Astrocyte of the cerebellum (primary cell): ENCODE data around the gene TBX6.
A peak's percentile ranks its signal among the peaks of the same experiment; 100 is the strongest.

Experiments
- DNase-seq: peaks from one replicate; pipeline ENCODE4 v3.0.0-alpha.2; 2011; ENCODE audit warnings: low read depth
- H3K4me3 ChIP-seq: 2 replicates; pipeline ENCODE4 v1.5.1; 2011; ENCODE audit warnings: mild to moderate bottlenecking, low read depth, low read length, moderate library complexity
- in situ Hi-C: cut with HindIII; loops from 2 replicates; pipeline ENCODE4 v1.10.0; 2017; ENCODE audit warnings: low sequenced_read_pairs
- TF ChIP-seq, protein P1 (sequence below): IDR thresholded peaks from 2 replicates; pipeline ENCODE4 v1.5.1; 2012; ENCODE audit warnings: low read length, low read depth, moderate library complexity, mild to moderate bottlenecking; ENCODE audit errors: missing control alignments

Gene TBX6

DNA sequence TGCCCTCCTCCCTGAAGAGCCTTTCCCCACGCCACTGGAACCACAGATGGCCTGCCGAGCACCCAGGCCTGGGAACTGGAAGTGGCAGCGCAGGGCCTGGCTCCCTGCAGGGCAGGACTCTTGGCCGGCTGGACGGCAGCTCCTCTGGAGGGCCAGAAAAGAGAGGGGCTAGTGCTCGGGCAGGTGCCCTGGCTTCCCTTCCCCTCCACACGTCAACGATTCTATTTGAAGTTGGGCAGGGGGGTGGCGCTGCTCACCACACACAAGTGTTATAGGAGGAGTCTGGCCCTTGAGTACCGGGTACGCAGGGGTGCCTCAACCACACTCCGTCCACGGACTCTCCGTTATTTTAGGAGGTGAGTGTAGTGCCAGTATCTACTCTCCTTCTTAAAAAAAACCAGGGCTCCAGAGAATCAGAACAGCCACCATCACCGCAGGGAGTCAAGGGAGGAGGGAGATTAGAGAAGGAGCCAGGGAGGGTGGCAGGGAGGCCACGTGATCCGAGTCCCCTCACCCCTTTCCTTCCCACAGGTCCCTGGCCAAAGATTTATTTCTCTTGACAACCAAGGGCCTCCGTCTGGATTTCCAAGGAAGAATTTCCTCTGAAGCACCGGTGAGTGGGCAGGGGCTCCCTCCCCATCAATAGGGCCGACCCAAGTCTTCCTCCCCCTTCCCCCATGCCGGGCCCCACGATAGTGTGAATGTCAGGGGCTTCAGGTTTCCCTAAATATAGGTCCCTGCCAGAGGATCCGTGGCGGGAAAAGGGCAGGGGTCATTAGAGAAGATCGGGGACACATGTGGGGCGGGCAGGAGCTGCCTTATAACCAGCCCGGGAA is 27.6 kb downstream of the TBX6 start:
- in situ Hi-C loops = no loop called here
- H3K4me3 ChIP-seq = peak overlapping the region; percentile 80
- DNase-seq = no peak
- TF ChIP-seq, protein P1, sequence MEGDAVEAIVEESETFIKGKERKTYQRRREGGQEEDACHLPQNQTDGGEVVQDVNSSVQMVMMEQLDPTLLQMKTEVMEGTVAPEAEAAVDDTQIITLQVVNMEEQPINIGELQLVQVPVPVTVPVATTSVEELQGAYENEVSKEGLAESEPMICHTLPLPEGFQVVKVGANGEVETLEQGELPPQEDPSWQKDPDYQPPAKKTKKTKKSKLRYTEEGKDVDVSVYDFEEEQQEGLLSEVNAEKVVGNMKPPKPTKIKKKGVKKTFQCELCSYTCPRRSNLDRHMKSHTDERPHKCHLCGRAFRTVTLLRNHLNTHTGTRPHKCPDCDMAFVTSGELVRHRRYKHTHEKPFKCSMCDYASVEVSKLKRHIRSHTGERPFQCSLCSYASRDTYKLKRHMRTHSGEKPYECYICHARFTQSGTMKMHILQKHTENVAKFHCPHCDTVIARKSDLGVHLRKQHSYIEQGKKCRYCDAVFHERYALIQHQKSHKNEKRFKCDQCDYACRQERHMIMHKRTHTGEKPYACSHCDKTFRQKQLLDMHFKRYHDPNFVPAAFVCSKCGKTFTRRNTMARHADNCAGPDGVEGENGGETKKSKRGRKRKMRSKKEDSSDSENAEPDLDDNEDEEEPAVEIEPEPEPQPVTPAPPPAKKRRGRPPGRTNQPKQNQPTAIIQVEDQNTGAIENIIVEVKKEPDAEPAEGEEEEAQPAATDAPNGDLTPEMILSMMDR = no peak

DNA sequence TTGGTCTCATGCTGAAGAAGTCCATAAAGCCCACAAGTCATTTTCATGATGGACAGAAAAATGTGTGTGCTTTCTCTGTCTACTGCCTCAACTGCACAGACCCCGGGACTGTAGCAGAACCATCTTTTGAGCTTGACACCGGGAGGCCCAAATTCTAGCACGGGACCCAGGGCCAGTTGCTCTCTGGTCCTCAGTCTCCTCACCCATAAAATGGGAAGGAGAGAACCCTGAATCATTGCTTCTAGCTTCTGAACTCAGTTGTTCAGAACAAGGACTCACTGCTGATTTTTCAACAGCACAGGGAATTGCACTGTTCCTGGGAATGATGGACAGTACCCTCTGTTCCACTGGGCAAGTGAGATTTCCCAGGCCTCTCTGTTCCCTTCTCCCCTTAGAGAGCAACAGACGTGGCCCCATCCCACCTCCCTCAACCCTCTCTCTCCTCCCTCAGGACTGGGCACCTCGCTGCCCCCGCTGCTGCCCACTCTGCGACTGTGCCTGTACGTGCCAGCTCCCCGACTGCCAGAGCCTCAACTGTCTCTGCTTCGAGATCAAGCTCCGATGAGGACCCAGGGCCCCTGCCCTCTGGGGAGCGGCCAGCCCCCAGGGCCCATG is 28.3 kb downstream of the TBX6 start:
- in situ Hi-C loops = no loop called here
- DNase-seq = no peak
- TF ChIP-seq, protein P1 = no peak
- peak overlapping the region; percentile 80 for H3K4me3 ChIP-seq

DNA sequence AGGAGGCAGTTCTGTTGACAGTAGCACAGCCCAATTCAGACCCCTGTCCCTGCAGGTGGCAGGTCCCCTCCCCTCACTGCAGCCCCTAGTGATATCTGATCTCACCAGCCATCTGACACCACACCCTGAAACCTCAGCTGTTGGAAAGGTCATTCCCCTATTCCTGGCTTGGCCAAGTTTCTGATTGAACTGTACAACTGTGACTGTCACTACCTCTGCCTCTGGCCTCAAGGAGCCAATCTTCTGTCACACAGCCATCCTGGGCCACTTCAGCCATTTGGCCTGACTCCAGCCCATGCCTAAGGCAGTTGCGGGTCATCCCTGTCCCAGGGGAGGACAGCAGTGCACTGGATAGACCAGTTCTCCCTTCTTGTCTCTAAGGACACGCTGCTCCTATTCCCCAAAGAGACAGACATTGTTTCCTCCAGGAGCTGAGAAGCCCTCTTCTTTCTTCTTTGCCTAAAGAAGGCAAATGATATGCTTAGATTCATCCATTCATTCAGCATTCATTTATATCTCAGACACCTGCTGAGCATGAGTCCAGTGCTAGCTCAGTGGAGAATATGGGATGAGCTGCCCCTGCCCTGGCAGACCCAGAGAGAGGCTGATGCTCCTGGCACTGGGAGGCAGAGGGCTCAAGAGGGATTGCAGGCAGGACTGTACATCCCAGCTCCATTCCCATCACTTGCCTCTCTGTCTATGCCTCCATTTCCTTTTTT is 30.7 kb downstream of the TBX6 start:
- H3K4me3 ChIP-seq = no peak overlapping the region
- TF ChIP-seq, protein P1 = no peak
- in situ Hi-C loops = no loop called here
- no peak for DNase-seq

- in situ Hi-C loops = no loop called here
- DNase-seq = no peak
- TF ChIP-seq, protein P1 = no peak
- H3K4me3 ChIP-seq = no peak overlapping the region
These were observed 31.4 kb downstream of the TBX6 start for GRCh38 chr16:30060346-30060745.

DNA sequence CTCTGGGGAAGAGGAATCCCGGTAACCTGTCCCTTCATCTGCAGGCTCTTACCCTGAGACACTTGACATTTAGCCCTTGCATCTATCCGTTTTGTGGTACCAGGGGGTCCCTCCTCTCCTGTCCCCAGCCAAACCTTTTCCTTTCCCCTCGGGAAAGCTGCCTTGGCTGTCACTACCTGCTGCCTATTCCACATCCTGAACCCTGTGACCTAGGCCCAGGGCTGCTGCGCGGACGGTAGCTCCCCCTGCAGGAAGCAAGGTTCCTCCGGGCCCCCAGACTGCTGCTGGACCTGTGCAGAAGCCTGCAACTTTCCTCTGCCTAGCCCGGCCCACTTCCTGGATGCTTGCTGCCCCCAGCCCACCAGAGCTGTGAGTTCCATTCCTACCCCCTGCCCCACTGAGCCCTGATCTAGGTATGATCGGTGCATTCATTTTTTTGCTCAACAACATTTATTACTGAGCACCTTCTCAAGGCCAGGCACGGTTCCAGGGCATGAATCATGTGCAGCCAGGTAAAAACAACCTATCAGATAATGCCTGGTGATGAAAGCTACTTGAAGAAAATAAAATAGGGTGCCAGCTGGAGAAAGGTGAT is 36.7 kb downstream of the TBX6 start:
- TF ChIP-seq, protein P1 = peak; percentile 70
- H3K4me3 ChIP-seq = no peak overlapping the region
- in situ Hi-C loops = loop anchor here (5.0 kb wide), 1 partner anchor 62 kb away; no protein-coding TSS in a partner anchor
- no peak for DNase-seq

GRCh38 chr16:30054451-30054850 is 37.3 kb downstream of the TBX6 start:
- TF ChIP-seq, protein P1 = no peak
- no peak overlapping the region for H3K4me3 ChIP-seq
- in situ Hi-C loops = loop anchor here (5.0 kb wide), 1 partner anchor 63 kb away; no protein-coding TSS in a partner anchor
- DNase-seq = no peak
